ENCODE measurements around the gene TMEM132A.

Gene TMEM132A

GRCh38 chr11:60939855-60940254 lies 15.6 kb downstream of the TMEM132A start:
- no peak for TF ChIP-seq CTCF (IDR thresholded peaks at IDR 0.05; ENCODE audit: low read depth, low read length)
- H3K4me3 ChIP-seq (ENCODE audit: low read depth, low read length): no peak overlapping the region
- in situ Hi-C loops (cut with HindIII; ENCODE audit: low sequenced_read_pairs): no loop called here
- DNase-seq (ENCODE audit: low read depth, low spot score): no peak

GRCh38 chr11:60941371-60942119 lies 17.3 kb downstream of the TMEM132A start:
- H3K4me3 ChIP-seq (ENCODE audit: low read depth, low read length): no peak overlapping the region
- no peak for DNase-seq (ENCODE audit: low read depth, low spot score)
- in situ Hi-C loops (cut with HindIII; ENCODE audit: low sequenced_read_pairs): no loop called here
- TF ChIP-seq CTCF (IDR thresholded peaks at IDR 0.05; ENCODE audit: low read depth, low read length): no peak

- no peak for DNase-seq (ENCODE audit: low read depth, low spot score)
- in situ Hi-C loops (cut with HindIII; ENCODE audit: low sequenced_read_pairs): no loop called here
- no peak for TF ChIP-seq CTCF (IDR thresholded peaks at IDR 0.05; ENCODE audit: low read depth, low read length)
- no peak overlapping the region for H3K4me3 ChIP-seq (ENCODE audit: low read depth, low read length)
These were observed 18.0 kb downstream of the TMEM132A start for GRCh38 chr11:60942219-60942618.

GRCh38 chr11:60942970-60943565 lies 18.8 kb downstream of the TMEM132A start:
- DNase-seq (ENCODE audit: low read depth, low spot score): no peak
- no peak for TF ChIP-seq CTCF (IDR thresholded peaks at IDR 0.05; ENCODE audit: low read depth, low read length)
- in situ Hi-C loops (cut with HindIII; ENCODE audit: low sequenced_read_pairs): no loop called here
- H3K4me3 ChIP-seq (ENCODE audit: low read depth, low read length): no peak overlapping the region

GRCh38 chr11:60944490-60945294 lies 20.4 kb downstream of the TMEM132A start:
- in situ Hi-C loops (cut with HindIII; ENCODE audit: low sequenced_read_pairs): no loop called here
- H3K4me3 ChIP-seq (ENCODE audit: low read depth, low read length): no peak overlapping the region
- peak; percentile 31 for TF ChIP-seq CTCF (IDR thresholded peaks at IDR 0.05; ENCODE audit: low read depth, low read length)
- no peak for DNase-seq (ENCODE audit: low read depth, low spot score)

GRCh38 chr11:60945295-60945667 lies 21.0 kb downstream of the TMEM132A start:
- TF ChIP-seq CTCF (IDR thresholded peaks at IDR 0.05; ENCODE audit: low read depth, low read length): no peak
- H3K4me3 ChIP-seq (ENCODE audit: low read depth, low read length): no peak overlapping the region
- no peak for DNase-seq (ENCODE audit: low read depth, low spot score)
- in situ Hi-C loops (cut with HindIII; ENCODE audit: low sequenced_read_pairs): no loop called here

All from astrocyte of the spinal cord (primary cell).